ENCODE measurements around the gene SH3RF2.
"Not testable (repeated sequence)": the region's sequence is repeated elsewhere in the genome, so short reads cannot be mapped to it uniquely, and the experiment has no call there.

The SH3RF2 gene

GRCh38 chr5:146006470-146007190 is 70.3 kb downstream of the SH3RF2 start:
- no peak overlapping the region for H3K27ac ChIP-seq (ENCODE audit: low read depth, low read length)
- H3K27me3 ChIP-seq (ENCODE audit: control insufficient read depth, insufficient read depth, low read length), result no peaks in the 10 kb centered on the region
- no peaks in the 10 kb centered on the region for H3K9me3 ChIP-seq (ENCODE audit: control insufficient read depth, insufficient read depth, low read length)
- H3K4me3 ChIP-seq (ENCODE audit: low read depth, low read length), result no peak overlapping the region
- H3K36me3 ChIP-seq (ENCODE audit: control insufficient read depth, insufficient read depth, low read length), result no peaks in the 10 kb centered on the region
- no peaks in the 10 kb centered on the region for H3K4me1 ChIP-seq (ENCODE audit: control insufficient read depth, insufficient read depth, low read length)
- H3K9ac ChIP-seq (ENCODE audit: low read depth, low read length), result no peak overlapping the region

GRCh38 chr5:146007270-146007669 is 70.9 kb downstream of the SH3RF2 start:
- Histone ChIP-seq H3K27me3 (ENCODE audit: control insufficient read depth, insufficient read depth, low read length) (no peaks in the 10 kb centered on the region), H3K36me3 (ENCODE audit: control insufficient read depth, insufficient read depth, low read length) (no peaks in the 10 kb centered on the region), H3K9me3 (ENCODE audit: control insufficient read depth, insufficient read depth, low read length) (no peaks in the 10 kb centered on the region), H3K4me1 (ENCODE audit: control insufficient read depth, insufficient read depth, low read length) (no peaks in the 10 kb centered on the region), H3K27ac (ENCODE audit: low read depth, low read length) (no peak overlapping the region), H3K4me3 (ENCODE audit: low read depth, low read length) (no peak overlapping the region), H3K9ac (ENCODE audit: low read depth, low read length) (no peak overlapping the region)

GRCh38 chr5:146007989-146008388 is 71.6 kb downstream of the SH3RF2 start:
- Histone ChIP-seq H3K9me3 (ENCODE audit: control insufficient read depth, insufficient read depth, low read length) (no peaks in the 10 kb centered on the region), H3K9ac (ENCODE audit: low read depth, low read length) (no peak overlapping the region), H3K4me3 (ENCODE audit: low read depth, low read length) (no peak overlapping the region), H3K36me3 (ENCODE audit: control insufficient read depth, insufficient read depth, low read length) (no peaks in the 10 kb centered on the region), H3K27ac (ENCODE audit: low read depth, low read length) (no peak overlapping the region), H3K27me3 (ENCODE audit: control insufficient read depth, insufficient read depth, low read length) (no peaks in the 10 kb centered on the region), H3K4me1 (ENCODE audit: control insufficient read depth, insufficient read depth, low read length) (no peaks in the 10 kb centered on the region)

- Histone ChIP-seq H3K4me1 (ENCODE audit: control insufficient read depth, insufficient read depth, low read length) (no peaks in the 10 kb centered on the region), H3K4me3 (ENCODE audit: low read depth, low read length) (no peak overlapping the region), H3K27ac (ENCODE audit: low read depth, low read length) (no peak overlapping the region), H3K36me3 (ENCODE audit: control insufficient read depth, insufficient read depth, low read length) (no peaks in the 10 kb centered on the region), H3K9me3 (ENCODE audit: control insufficient read depth, insufficient read depth, low read length) (no peaks in the 10 kb centered on the region), H3K9ac (ENCODE audit: low read depth, low read length) (no peak overlapping the region), H3K27me3 (ENCODE audit: control insufficient read depth, insufficient read depth, low read length) (no peaks in the 10 kb centered on the region)
These were observed 72.6 kb downstream of the SH3RF2 start for GRCh38 chr5:146009020-146009419.

GRCh38 chr5:146010447-146010846 is 74.1 kb downstream of the SH3RF2 start:
- H3K4me1 ChIP-seq (ENCODE audit: control insufficient read depth, insufficient read depth, low read length); H3K9me3 ChIP-seq (ENCODE audit: control insufficient read depth, insufficient read depth, low read length); H3K27ac ChIP-seq (ENCODE audit: low read depth, low read length); H3K36me3 ChIP-seq (ENCODE audit: control insufficient read depth, insufficient read depth, low read length); H3K9ac ChIP-seq (ENCODE audit: low read depth, low read length); H3K27me3 ChIP-seq (ENCODE audit: control insufficient read depth, insufficient read depth, low read length); H3K4me3 ChIP-seq (ENCODE audit: low read depth, low read length): not testable (repeated sequence)

GRCh38 chr5:146013761-146014160 is 77.4 kb downstream of the SH3RF2 start:
- no peaks in the 10 kb centered on the region for H3K9me3 ChIP-seq (ENCODE audit: control insufficient read depth, insufficient read depth, low read length)
- H3K4me3 ChIP-seq (ENCODE audit: low read depth, low read length), result no peak overlapping the region
- no peaks in the 10 kb centered on the region for H3K27me3 ChIP-seq (ENCODE audit: control insufficient read depth, insufficient read depth, low read length)
- no peak overlapping the region for H3K27ac ChIP-seq (ENCODE audit: low read depth, low read length)
- no peaks in the 10 kb centered on the region for H3K36me3 ChIP-seq (ENCODE audit: control insufficient read depth, insufficient read depth, low read length)
- H3K9ac ChIP-seq (ENCODE audit: low read depth, low read length), result no peak overlapping the region
- H3K4me1 ChIP-seq (ENCODE audit: control insufficient read depth, insufficient read depth, low read length), result no peaks in the 10 kb centered on the region

- Histone ChIP-seq H3K9ac (ENCODE audit: low read depth, low read length) (no peak overlapping the region), H3K4me3 (ENCODE audit: low read depth, low read length) (no peak overlapping the region), H3K27ac (ENCODE audit: low read depth, low read length) (no peak overlapping the region), H3K27me3 (ENCODE audit: control insufficient read depth, insufficient read depth, low read length) (no peaks in the 10 kb centered on the region), H3K36me3 (ENCODE audit: control insufficient read depth, insufficient read depth, low read length) (no peaks in the 10 kb centered on the region), H3K4me1 (ENCODE audit: control insufficient read depth, insufficient read depth, low read length) (no peaks in the 10 kb centered on the region), H3K9me3 (ENCODE audit: control insufficient read depth, insufficient read depth, low read length) (no peaks in the 10 kb centered on the region)
These were observed 78.6 kb downstream of the SH3RF2 start for GRCh38 chr5:146015001-146015400.

GRCh38 chr5:146016764-146017484 is 80.5 kb downstream of the SH3RF2 start:
- H3K27me3 ChIP-seq (ENCODE audit: control insufficient read depth, insufficient read depth, low read length), result no peaks in the 10 kb centered on the region
- no peaks in the 10 kb centered on the region for H3K9me3 ChIP-seq (ENCODE audit: control insufficient read depth, insufficient read depth, low read length)
- H3K4me1 ChIP-seq (ENCODE audit: control insufficient read depth, insufficient read depth, low read length), result no peaks in the 10 kb centered on the region
- no peak overlapping the region for H3K27ac ChIP-seq (ENCODE audit: low read depth, low read length)
- H3K9ac ChIP-seq (ENCODE audit: low read depth, low read length), result no peak overlapping the region
- no peaks in the 10 kb centered on the region for H3K36me3 ChIP-seq (ENCODE audit: control insufficient read depth, insufficient read depth, low read length)
- H3K4me3 ChIP-seq (ENCODE audit: low read depth, low read length), result no peak overlapping the region

GRCh38 chr5:146018514-146019375 is 82.4 kb downstream of the SH3RF2 start:
- H3K4me3 ChIP-seq (ENCODE audit: low read depth, low read length), result no peak overlapping the region
- no peaks in the 10 kb centered on the region for H3K27me3 ChIP-seq (ENCODE audit: control insufficient read depth, insufficient read depth, low read length)
- H3K27ac ChIP-seq (ENCODE audit: low read depth, low read length), result no peak overlapping the region
- no peaks in the 10 kb centered on the region for H3K9me3 ChIP-seq (ENCODE audit: control insufficient read depth, insufficient read depth, low read length)
- no peaks in the 10 kb centered on the region for H3K36me3 ChIP-seq (ENCODE audit: control insufficient read depth, insufficient read depth, low read length)
- no peak overlapping the region for H3K9ac ChIP-seq (ENCODE audit: low read depth, low read length)
- H3K4me1 ChIP-seq (ENCODE audit: control insufficient read depth, insufficient read depth, low read length), result no peaks in the 10 kb centered on the region

- Histone ChIP-seq H3K4me1 (ENCODE audit: control insufficient read depth, insufficient read depth, low read length) (peaks cover 3% of the 10 kb centered on the region; the same call in 1 of the 2 replicates), H3K36me3 (ENCODE audit: control insufficient read depth, insufficient read depth, low read length) (no peaks in the 10 kb centered on the region), H3K4me3 (ENCODE audit: low read depth, low read length) (no peak overlapping the region), H3K27me3 (ENCODE audit: control insufficient read depth, insufficient read depth, low read length) (no peaks in the 10 kb centered on the region), H3K9me3 (ENCODE audit: control insufficient read depth, insufficient read depth, low read length) (no peaks in the 10 kb centered on the region), H3K9ac (ENCODE audit: low read depth, low read length) (no peak overlapping the region), H3K27ac (ENCODE audit: low read depth, low read length) (no peak overlapping the region)
These were observed 83.7 kb downstream of the SH3RF2 start for GRCh38 chr5:146020100-146020499.

- no peaks in the 10 kb centered on the region for H3K9me3 ChIP-seq (ENCODE audit: control insufficient read depth, insufficient read depth, low read length)
- H3K9ac ChIP-seq (ENCODE audit: low read depth, low read length), result no peak overlapping the region
- H3K36me3 ChIP-seq (ENCODE audit: control insufficient read depth, insufficient read depth, low read length), result no peaks in the 10 kb centered on the region
- no peak overlapping the region for H3K27ac ChIP-seq (ENCODE audit: low read depth, low read length)
- no peak overlapping the region for H3K4me3 ChIP-seq (ENCODE audit: low read depth, low read length)
- H3K27me3 ChIP-seq (ENCODE audit: control insufficient read depth, insufficient read depth, low read length), result no peaks in the 10 kb centered on the region
- peaks cover 30% of the 10 kb centered on the region for H3K4me1 ChIP-seq (ENCODE audit: control insufficient read depth, insufficient read depth, low read length)
These were observed 87.7 kb downstream of the SH3RF2 start for GRCh38 chr5:146024034-146024433.

Measured in HUES48 (cell line).